ENCODE results near the gene WDR38. TPM values are rescaled to one million over a fixed set of nuclear protein-coding genes. Genes with fewer than 3 reads are reported as not detected.

The WDR38 gene
- total and polyA plus RNA-seq, 9 of the 15 experiments (the other 6 are each of a cell fraction or from before 2014, with no cell fraction given): not detected

DNA sequence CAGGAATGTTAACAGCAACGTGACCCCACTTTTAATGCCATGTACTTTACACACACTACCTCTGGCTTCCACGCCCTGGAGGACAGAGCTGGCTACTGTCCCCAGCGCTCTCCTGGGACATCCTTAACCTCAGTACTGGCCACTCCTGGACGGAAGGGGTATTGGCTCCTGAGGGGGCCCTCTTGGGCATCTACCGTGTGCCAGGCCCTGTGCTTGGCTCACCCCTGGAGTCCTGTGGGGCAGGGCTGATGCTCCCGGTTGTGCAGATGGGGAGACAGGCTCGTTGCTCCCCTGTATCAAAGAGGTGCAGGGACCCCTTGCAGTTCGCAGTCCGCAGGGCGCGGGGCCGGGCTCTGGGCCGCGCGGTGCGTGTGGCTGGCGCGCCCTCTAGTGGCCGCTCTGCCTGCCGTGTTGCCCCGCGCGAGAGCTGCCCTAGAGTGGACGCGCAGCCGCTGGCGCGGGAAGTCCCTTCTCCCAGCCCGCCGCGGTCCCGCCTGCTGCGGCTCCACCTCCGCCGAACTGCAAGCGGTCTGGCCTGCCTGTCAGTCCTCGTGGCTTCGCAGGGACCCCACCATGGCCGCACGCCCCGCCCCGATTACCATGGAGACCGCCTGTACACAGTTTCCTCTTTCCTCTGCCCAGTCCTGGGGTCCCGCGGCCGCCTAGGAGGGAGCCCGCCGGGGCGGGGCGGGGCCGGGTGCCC is at the start of gene WDR38 (continued):
- TF ChIP-seq, protein P1, sequence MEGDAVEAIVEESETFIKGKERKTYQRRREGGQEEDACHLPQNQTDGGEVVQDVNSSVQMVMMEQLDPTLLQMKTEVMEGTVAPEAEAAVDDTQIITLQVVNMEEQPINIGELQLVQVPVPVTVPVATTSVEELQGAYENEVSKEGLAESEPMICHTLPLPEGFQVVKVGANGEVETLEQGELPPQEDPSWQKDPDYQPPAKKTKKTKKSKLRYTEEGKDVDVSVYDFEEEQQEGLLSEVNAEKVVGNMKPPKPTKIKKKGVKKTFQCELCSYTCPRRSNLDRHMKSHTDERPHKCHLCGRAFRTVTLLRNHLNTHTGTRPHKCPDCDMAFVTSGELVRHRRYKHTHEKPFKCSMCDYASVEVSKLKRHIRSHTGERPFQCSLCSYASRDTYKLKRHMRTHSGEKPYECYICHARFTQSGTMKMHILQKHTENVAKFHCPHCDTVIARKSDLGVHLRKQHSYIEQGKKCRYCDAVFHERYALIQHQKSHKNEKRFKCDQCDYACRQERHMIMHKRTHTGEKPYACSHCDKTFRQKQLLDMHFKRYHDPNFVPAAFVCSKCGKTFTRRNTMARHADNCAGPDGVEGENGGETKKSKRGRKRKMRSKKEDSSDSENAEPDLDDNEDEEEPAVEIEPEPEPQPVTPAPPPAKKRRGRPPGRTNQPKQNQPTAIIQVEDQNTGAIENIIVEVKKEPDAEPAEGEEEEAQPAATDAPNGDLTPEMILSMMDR (IDR thresholded peaks at IDR 0.05 in 2 of 3, conservative IDR thresholded peaks at IDR 0.05 in 1 of 3; ENCODE audit: insufficient read depth in 2 of 3, low read depth in 1 of 3, low read length in 3 of 3): peak; percentile 77 to 98 (median 93)
- no peak for TF ChIP-seq SLC30A9 (CRISPR knock-in tag; IDR thresholded peaks at IDR 0.05)
- TF ChIP-seq RBM22 (IDR thresholded peaks at IDR 0.05; ENCODE audit: low read depth, low read length, poor library complexity, severe bottlenecking): no peak
- TF ChIP-seq TAF1 (IDR thresholded peaks at IDR 0.05; ENCODE audit: control insufficient read depth, extremely low read depth, insufficient read depth, low read length, severe bottlenecking): no peak
- TF ChIP-seq ZNF445 (CRISPR knock-in tag; IDR thresholded peaks at IDR 0.05; ENCODE audit: low read depth): no peak
- TF ChIP-seq NEUROD1 (IDR thresholded peaks at IDR 0.05; ENCODE audit: borderline replicate concordance, low read depth, low read length, partially characterized antibody): no peak
- 0 out of 2 replicates have a peak, but pooled peaks have one; percentile 2 for TF ChIP-seq SMAD3 (CRISPR knock-in tag; conservative IDR thresholded peaks at IDR 0.05)
- TF ChIP-seq, protein P2, sequence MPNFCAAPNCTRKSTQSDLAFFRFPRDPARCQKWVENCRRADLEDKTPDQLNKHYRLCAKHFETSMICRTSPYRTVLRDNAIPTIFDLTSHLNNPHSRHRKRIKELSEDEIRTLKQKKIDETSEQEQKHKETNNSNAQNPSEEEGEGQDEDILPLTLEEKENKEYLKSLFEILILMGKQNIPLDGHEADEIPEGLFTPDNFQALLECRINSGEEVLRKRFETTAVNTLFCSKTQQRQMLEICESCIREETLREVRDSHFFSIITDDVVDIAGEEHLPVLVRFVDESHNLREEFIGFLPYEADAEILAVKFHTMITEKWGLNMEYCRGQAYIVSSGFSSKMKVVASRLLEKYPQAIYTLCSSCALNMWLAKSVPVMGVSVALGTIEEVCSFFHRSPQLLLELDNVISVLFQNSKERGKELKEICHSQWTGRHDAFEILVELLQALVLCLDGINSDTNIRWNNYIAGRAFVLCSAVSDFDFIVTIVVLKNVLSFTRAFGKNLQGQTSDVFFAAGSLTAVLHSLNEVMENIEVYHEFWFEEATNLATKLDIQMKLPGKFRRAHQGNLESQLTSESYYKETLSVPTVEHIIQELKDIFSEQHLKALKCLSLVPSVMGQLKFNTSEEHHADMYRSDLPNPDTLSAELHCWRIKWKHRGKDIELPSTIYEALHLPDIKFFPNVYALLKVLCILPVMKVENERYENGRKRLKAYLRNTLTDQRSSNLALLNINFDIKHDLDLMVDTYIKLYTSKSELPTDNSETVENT (CRISPR knock-in tag; IDR thresholded peaks at IDR 0.05): peak; percentile 76
- TF ChIP-seq RBM39 (optimal IDR thresholded peaks at IDR 0.05; ENCODE audit: low read depth, low read length): no peak
- no peak for TF ChIP-seq SIX5 (IDR thresholded peaks at IDR 0.05; ENCODE audit: borderline replicate concordance in 1 of 2, insufficient read depth in 1 of 2, low read depth in 1 of 2, low read length in 2 of 2)
- peak; percentile 38; the same call in 1 of the 2 replicates for TF ChIP-seq ZNF384 (IDR thresholded peaks at IDR 0.05; ENCODE audit: low read depth, low read length)
- no peak for TF ChIP-seq ZNF780A (CRISPR knock-in tag; IDR thresholded peaks at IDR 0.05)
- TF ChIP-seq, protein P3, sequence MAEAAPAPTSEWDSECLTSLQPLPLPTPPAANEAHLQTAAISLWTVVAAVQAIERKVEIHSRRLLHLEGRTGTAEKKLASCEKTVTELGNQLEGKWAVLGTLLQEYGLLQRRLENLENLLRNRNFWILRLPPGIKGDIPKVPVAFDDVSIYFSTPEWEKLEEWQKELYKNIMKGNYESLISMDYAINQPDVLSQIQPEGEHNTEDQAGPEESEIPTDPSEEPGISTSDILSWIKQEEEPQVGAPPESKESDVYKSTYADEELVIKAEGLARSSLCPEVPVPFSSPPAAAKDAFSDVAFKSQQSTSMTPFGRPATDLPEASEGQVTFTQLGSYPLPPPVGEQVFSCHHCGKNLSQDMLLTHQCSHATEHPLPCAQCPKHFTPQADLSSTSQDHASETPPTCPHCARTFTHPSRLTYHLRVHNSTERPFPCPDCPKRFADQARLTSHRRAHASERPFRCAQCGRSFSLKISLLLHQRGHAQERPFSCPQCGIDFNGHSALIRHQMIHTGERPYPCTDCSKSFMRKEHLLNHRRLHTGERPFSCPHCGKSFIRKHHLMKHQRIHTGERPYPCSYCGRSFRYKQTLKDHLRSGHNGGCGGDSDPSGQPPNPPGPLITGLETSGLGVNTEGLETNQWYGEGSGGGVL (CRISPR knock-in tag; IDR thresholded peaks at IDR 0.05): no peak
- peak; percentile 91 for TF ChIP-seq SMC3 (conservative IDR thresholded peaks at IDR 0.05; ENCODE audit: insufficient read depth, low read depth, low read length)
- peak; percentile 86 to 91 for TF ChIP-seq MAZ (CRISPR knock-in tag; conservative IDR thresholded peaks at IDR 0.05 in 1 of 2, IDR thresholded peaks at IDR 0.05 in 1 of 2)
- no peak for TF ChIP-seq ZNF561 (CRISPR knock-in tag; conservative IDR thresholded peaks at IDR 0.05)
- TF ChIP-seq, protein P4, sequence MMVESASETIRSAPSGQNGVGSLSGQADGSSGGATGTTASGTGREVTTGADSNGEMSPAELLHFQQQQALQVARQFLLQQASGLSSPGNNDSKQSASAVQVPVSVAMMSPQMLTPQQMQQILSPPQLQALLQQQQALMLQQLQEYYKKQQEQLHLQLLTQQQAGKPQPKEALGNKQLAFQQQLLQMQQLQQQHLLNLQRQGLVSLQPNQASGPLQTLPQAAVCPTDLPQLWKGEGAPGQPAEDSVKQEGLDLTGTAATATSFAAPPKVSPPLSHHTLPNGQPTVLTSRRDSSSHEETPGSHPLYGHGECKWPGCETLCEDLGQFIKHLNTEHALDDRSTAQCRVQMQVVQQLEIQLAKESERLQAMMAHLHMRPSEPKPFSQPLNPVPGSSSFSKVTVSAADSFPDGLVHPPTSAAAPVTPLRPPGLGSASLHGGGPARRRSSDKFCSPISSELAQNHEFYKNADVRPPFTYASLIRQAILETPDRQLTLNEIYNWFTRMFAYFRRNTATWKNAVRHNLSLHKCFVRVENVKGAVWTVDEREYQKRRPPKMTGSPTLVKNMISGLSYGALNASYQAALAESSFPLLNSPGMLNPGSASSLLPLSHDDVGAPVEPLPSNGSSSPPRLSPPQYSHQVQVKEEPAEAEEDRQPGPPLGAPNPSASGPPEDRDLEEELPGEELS (CRISPR knock-in tag; IDR thresholded peaks at IDR 0.05; ENCODE audit: borderline replicate concordance): 0 out of 2 replicates have a peak, but pooled peaks have one; percentile 28
- TF ChIP-seq ZNF764 (CRISPR knock-in tag; IDR thresholded peaks at IDR 0.05; ENCODE audit: low read depth): peak; percentile 57; the same call in 1 of the 2 replicates

All from K562 (cell line).